NCI-H2081 (cell line): Measurements from ENCODE around the gene DGKE.

Source experiments
- DNase-seq, 2 experiments: peaks; one replicate each; lab custom pipeline; 2025; lab: John Stamatoyannopoulos, UW

The DGKE gene

GRCh38 chr17:56815711-56816110 lies 18.2 kb upstream of the DGKE start:
- no peak for DNase-seq

DNA sequence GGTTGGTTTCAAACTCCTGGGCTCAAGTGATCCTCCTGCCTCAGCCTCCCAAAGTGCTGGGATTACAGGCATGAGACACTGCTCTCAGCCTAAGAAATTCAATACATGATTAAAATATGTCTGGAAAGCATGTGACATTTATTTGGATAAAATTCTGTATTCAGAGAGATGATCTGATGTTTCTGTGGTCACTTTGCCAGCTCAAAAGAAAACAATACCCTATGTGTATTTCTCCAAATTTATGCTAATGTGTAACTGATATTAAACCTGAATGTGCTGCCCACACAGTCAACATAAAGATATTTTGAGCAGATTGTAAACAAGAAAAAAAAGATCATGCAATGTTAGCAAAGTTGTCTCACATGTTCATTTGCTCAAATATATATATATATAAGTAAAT lies 16.9 kb upstream of the DGKE start:
- DNase-seq = no peak

DNA sequence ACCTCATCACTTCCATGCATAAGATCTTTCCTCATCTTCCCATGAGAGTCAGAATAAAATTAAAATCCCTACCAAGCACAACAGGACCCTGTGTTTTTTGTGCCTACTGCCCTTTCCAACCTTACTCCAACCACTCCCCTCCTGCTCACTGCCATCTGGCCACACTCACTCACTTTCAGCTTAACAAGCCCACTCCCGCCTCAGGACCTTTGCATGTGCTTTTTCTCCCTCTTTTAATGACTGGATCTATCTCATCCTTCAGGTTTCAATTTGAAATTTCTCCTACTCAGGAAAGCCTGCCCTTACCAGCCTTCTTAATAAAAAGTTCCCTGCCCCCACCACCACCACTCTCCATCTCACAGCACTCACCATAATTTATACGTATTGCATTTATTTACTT lies 14.9 kb upstream of the DGKE start:
- DNase-seq = no peak

- peak; percentile 72 to 83 for DNase-seq
These were observed 14.4 kb upstream of the DGKE start for GRCh38 chr17:56819431-56820145.

- DNase-seq = no peak
These were observed 13.7 kb upstream of the DGKE start for GRCh38 chr17:56820207-56820606.

DNA sequence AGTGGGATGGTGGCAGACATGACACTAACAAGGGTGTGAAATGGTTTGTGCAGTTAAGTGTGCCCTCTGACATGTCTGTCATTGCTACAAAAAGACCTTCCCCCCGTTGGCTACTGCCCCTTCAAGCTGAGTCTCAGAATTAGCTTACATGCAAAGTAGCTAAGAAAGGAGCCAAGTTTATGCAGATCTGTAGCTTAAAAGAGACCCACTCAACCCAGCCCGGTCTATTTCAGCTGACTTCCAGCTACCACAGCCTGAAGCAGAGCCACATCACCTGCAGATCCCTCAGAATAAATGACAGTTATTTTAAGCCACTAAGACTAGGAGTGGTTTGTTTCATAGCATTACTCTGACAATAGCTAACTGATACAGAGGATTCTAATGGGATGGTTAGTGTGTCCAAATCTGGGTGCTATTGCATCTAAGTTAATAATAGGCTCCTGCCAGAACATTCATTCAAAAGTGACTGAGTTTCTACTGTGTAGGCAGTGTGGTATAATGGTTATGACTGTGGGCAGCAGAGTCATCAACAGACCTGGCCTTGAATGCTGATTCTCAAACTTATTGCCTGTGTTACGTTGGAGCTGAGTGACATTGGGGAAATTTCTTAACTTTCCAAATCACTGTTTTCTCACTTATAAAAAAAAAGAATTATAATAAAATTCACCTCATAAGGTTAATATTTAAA lies 12.0 kb upstream of the DGKE start:
- DNase-seq = no peak

DNA sequence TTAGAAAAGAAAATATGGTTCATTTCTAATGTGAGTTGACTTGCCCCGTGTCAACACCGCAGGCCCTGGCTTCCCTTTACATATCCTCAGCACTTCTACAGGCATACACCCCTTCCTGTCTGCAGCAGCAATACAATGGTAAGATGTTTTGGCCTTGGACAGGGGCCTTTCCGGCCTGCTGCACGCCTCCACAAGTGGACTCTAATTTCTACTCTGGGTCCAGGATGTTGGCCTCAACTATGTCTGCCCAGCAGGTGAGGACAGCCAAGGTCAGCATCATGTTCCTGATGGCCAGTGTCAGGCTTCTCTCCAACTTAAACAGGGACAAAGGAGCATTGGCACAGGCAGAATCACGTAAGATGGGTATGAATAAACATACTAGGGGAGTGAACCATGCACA lies 11.2 kb upstream of the DGKE start:
- no peak for DNase-seq

DNA sequence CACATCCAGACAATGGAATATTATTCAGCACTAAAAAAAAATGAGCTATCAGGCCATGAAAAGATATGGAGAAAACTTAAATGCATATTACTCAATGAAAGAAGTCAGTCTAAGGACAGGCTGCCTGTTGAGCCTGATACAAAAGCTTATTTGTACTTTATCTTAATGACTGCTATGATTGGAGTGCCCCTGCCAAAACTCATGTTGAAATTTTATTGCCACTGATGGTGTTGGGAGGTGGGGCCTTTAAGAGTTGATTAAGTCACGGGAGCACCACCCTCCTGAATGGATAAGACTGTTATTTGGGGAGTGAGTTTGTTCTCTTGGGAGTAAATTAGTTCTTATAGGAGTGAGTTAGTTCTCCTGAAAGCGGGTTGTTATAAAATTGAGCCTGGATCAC lies 10.1 kb upstream of the DGKE start:
- DNase-seq = no peak

DNA sequence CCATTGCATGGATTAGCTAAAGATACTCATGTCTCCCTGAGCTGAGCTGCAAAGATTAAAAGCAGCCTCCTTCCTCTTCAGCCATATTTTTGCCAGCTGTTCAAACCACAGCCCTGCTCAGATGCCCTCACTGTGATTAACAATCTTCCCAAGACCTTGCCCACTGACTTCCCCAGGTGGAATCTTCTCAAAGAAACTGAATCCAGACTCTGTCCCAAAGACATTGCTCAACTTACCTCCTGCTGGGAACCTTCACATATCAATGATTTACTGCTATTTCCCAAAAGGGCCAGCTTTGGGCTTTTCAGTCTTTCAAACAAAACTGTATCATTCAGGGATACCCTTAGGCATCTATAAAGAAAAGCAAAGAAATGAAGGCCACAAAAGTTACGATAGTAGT lies 9.4 kb upstream of the DGKE start:
- no peak for DNase-seq

GRCh38 chr17:56826611-56827414 lies 7.1 kb upstream of the DGKE start:
- DNase-seq = no peak

DNA sequence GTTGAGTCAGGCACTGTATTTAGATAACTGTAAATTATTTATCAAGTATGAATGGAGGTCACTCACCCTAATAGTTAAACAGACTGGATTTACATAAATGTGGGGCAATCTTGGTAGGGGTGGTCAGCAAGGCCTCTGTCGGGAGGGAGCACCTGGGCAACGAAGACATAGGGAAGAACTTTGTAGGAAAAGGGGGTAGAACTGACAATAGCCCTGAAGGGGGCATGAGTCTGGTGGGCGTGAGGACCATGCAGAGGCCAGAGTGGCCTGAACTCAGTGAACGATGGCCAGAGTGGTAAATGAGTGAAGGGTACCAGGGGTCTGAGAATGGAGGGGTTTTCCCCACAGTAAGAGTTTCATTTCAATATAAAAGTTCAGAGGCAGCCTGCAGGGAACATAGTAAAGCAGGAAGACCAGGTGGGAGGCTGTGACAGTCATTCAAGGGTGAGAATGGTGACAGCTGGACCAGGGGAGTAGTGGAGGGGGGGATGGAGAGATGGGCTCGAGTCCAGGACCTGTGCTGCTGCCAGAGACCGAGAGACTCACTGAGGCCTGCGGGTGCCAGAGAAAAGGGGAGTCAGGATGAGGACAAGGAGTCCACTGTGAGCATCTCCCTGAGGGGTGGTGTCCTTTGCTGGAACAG lies 3.1 kb upstream of the DGKE start:
- no peak for DNase-seq

GRCh38 chr17:56831369-56832095 lies 2.4 kb upstream of the DGKE start:
- DNase-seq = no peak

GRCh38 chr17:56832446-56832845 lies 1.5 kb upstream of the DGKE start:
- no peak for DNase-seq

- DNase-seq = peak; percentile 81 to 89
These were observed 718 bp upstream of the DGKE start for GRCh38 chr17:56833057-56833808.

DNA sequence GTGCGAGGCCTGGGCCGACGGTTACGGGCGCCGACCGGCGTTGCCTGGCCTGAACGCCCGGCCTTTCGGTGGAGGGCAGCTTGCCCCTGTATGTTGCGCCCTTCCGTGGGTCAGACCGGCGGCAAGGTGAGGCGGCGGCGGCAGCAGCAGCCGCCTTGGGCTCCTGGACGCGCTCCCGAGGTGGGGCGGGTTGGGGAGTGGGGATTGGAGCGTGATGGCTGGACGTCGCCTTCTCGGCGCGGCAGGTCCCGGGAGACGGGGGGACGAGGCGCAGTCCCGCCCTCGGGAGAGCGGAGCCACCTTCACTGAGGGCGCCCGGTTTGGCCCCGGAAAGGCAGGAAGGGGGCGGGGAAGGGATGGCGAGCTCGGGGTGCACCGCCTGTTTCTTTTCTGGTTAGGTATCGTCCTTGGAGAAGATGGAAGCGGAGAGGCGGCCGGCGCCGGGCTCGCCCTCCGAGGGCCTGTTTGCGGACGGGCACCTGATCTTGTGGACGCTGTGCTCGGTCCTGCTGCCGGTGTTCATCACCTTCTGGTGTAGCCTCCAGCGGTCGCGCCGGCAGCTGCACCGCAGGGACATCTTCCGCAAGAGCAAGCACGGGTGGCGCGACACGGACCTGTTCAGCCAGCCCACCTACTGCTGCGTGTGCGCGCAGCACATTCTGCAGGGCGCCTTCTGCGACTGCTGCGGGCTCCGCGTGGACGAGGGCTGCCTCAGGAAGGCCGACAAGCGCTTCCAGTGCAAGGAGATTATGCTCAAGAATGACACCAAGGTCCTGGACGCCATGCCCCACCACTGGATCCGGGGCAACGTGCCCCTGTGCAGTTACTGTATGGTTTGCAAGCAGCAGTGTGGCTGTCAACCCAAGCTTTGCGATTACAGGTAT lies 671 bp downstream of the DGKE start:
- peak; percentile 53 to 69 for DNase-seq

DNA sequence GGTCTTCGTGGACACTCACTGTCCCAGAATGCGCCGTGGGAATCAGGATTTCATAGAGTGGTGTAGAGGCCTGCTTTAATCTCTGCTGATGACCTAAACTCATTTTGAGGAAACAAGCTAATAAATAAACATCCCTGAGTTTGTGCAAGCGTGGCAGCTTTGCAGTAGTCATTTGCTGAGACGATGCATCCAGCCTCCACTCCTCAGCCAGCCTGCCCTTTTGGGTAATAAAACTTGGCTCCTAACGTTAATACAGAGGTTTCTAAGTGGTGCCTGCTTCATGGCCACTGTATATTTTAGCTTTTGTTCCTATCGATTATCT lies 1.3 kb downstream of the DGKE start:
- DNase-seq = no peak

- DNase-seq = no peak
These were observed 4.7 kb downstream of the DGKE start for GRCh38 chr17:56838687-56839086.

GRCh38 chr17:56842577-56842976 lies 8.6 kb downstream of the DGKE start:
- DNase-seq = no peak

- no peak for DNase-seq
These were observed 12.0 kb downstream of the DGKE start for GRCh38 chr17:56845934-56846333.

DNA sequence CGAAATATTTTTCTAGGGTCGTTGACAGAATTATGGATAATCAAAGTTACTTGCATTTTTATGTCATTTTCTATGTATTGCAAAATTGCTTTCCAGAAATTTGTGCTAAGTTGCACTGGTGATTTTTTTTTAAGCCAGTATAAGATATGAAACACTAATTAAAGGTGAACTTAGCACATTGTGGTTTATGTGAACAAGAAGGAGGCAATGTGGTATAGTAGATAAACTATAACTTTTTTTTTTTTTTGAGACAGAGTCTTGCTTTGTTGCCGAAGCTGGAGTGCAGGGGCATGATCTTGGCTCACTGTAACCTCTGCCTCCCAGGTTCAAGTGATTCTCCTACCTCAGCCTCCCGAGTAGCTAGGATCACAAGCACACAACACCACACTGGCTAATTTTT lies 13.2 kb downstream of the DGKE start:
- DNase-seq = no peak
